ENCODE measurements around the gene CCZ1B.
"Not testable (repeated sequence)": the region's sequence is repeated elsewhere in the genome, so short reads cannot be mapped to it uniquely, and the experiment has no call there.

GRCh38 chr7:6792113-6792872 lies 33.8 kb downstream of the CCZ1B start:
- not testable (repeated sequence) for TF ChIP-seq CTCF (IDR thresholded peaks at IDR 0.05; ENCODE audit: control extremely low read depth in 1 of 3, insufficient read depth in 1 of 3, low read depth in 1 of 3, low read length in 3 of 3); JUND (IDR thresholded peaks at IDR 0.05; ENCODE audit: low read length); NRF1 (IDR thresholded peaks at IDR 0.05; ENCODE audit: low read depth, low read length); CREB1 (IDR thresholded peaks at IDR 0.05); CHD2 (IDR thresholded peaks at IDR 0.05; ENCODE audit: low read length); POLR2AphosphoS5 (IDR thresholded peaks at IDR 0.05; ENCODE audit: low read depth, low read length); POLR2A (IDR thresholded peaks at IDR 0.05; ENCODE audit: control extremely low read depth in 1 of 2, low read depth in 2 of 2, low read length in 2 of 2); GTF2F1 (IDR thresholded peaks at IDR 0.05; ENCODE audit: borderline replicate concordance, low read depth, low read length); EP300 (IDR thresholded peaks at IDR 0.05; ENCODE audit: borderline replicate concordance in 1 of 2, low read depth in 2 of 2, low read length in 2 of 2)

Measured in H1 (cell line).